ENCODE results near the gene EHBP1. TPM values are rescaled to one million over a fixed set of nuclear protein-coding genes. Genes with fewer than 3 reads are reported as not detected.

Gene EHBP1
- polyA plus RNA-seq, 3 donors: 4.2 to 6.1 (median 6.0) TPM

GRCh38 chr2:62743506-62743905, 38.0 kb downstream of the EHBP1 start:
- no peaks in the 10 kb centered on the region for H3K9me3 ChIP-seq (replicated peaks in 1 of 2; ENCODE audit: control insufficient read depth in 1 of 2, insufficient read depth in 1 of 2, low read length in 2 of 2)
- no peaks in the 10 kb centered on the region for H3K4me1 ChIP-seq (ENCODE audit: control insufficient read depth in 1 of 2, insufficient read depth in 2 of 2, low read length in 2 of 2)
- Mint-ChIP-seq H3K36me3 (peaks cover 3 to 5% of the 10 kb centered on the region in 2 donors), H3K4me1 (peaks cover 7% of the 10 kb centered on the region), H3K4me3 (no peak overlapping the region), H3K27me3 (ENCODE audit: low read depth in 3 of 3) (no peaks in the 10 kb centered on the region), H3K27ac (no peak overlapping the region), H3K9me3 (no peaks in the 10 kb centered on the region)
- no peak overlapping the region for H3K9ac ChIP-seq (ENCODE audit: insufficient read depth, low read length, poor library complexity, severe bottlenecking)
- H3K36me3 ChIP-seq (replicated peaks in 1 of 2; ENCODE audit: control insufficient read depth in 1 of 2, insufficient read depth in 2 of 2, low read length in 2 of 2): no peaks in the 10 kb centered on the region
- no peaks in the 10 kb centered on the region for H4K20me1 ChIP-seq (ENCODE audit: insufficient read depth, low read length)
- no peaks in the 10 kb centered on the region for H3K27me3 ChIP-seq (ENCODE audit: control insufficient read depth in 2 of 2, insufficient read depth in 2 of 2, low read length in 2 of 2)
- no peaks in the 10 kb centered on the region for H3K79me2 ChIP-seq (ENCODE audit: insufficient read depth, low read length)
- no peak overlapping the region for H3K4me2 ChIP-seq (replicated peaks; ENCODE audit: extremely low read depth, low read length, poor library complexity, severe bottlenecking)
- WGBS (ENCODE audit: insufficient coverage): no CpG with 5 or more reads among the region's 2 CpGs
- no peak for TF ChIP-seq CTCF (IDR thresholded peaks at IDR 0.05)
- intact Hi-C loops (cut with micrococcal nuclease): no loop called here
- no peak for DNase-seq
- no peak overlapping the region for H3K27ac ChIP-seq (ENCODE audit: low read depth in 1 of 2, low read length in 2 of 2)
- no peak overlapping the region for H2AFZ ChIP-seq (ENCODE audit: insufficient read depth, low read depth, low read length, poor library complexity, severe bottlenecking)
- H3K4me3 ChIP-seq (replicated peaks in 1 of 3; ENCODE audit: low read depth in 2 of 3, low read length in 3 of 3): no peak overlapping the region

GRCh38 chr2:62744603-62745002, 39.1 kb downstream of the EHBP1 start:
- H3K27me3 ChIP-seq (ENCODE audit: control insufficient read depth in 2 of 2, insufficient read depth in 2 of 2, low read length in 2 of 2): no peaks in the 10 kb centered on the region
- H3K36me3 ChIP-seq (replicated peaks in 1 of 2; ENCODE audit: control insufficient read depth in 1 of 2, insufficient read depth in 2 of 2, low read length in 2 of 2): no peaks in the 10 kb centered on the region
- H3K27ac ChIP-seq (ENCODE audit: low read depth in 1 of 2, low read length in 2 of 2): no peak overlapping the region
- Mint-ChIP-seq H3K27ac (no peak overlapping the region), H3K4me1 (peaks cover 5% of the 10 kb centered on the region), H3K27me3 (ENCODE audit: low read depth in 3 of 3) (no peaks in the 10 kb centered on the region), H3K36me3 (peaks cover 5 to 8% of the 10 kb centered on the region in 2 donors), H3K9me3 (peaks cover 0 to 4% (median 2%) of the 10 kb centered on the region in 7 donors), H3K4me3 (no peak overlapping the region)
- H3K9me3 ChIP-seq (replicated peaks in 1 of 2; ENCODE audit: control insufficient read depth in 1 of 2, insufficient read depth in 1 of 2, low read length in 2 of 2): no peaks in the 10 kb centered on the region
- H3K4me2 ChIP-seq (replicated peaks; ENCODE audit: extremely low read depth, low read length, poor library complexity, severe bottlenecking): no peak overlapping the region
- no peaks in the 10 kb centered on the region for H3K79me2 ChIP-seq (ENCODE audit: insufficient read depth, low read length)
- H3K4me3 ChIP-seq (replicated peaks in 1 of 3; ENCODE audit: low read depth in 2 of 3, low read length in 3 of 3): no peak overlapping the region
- intact Hi-C loops (cut with micrococcal nuclease): no loop called here
- DNase-seq: no peak
- no peak for TF ChIP-seq CTCF (IDR thresholded peaks at IDR 0.05)
- H2AFZ ChIP-seq (ENCODE audit: insufficient read depth, low read depth, low read length, poor library complexity, severe bottlenecking): no peak overlapping the region
- no peaks in the 10 kb centered on the region for H4K20me1 ChIP-seq (ENCODE audit: insufficient read depth, low read length)
- H3K9ac ChIP-seq (ENCODE audit: insufficient read depth, low read length, poor library complexity, severe bottlenecking): no peak overlapping the region
- no peaks in the 10 kb centered on the region for H3K4me1 ChIP-seq (ENCODE audit: control insufficient read depth in 1 of 2, insufficient read depth in 2 of 2, low read length in 2 of 2)
- WGBS (ENCODE audit: insufficient coverage): no CpG with 5 or more reads among the region's 3 CpGs

Measured in CD14-positive monocyte (primary cell).